Raji (cell line): ENCODE results near the gene TCF25.

Source experiments
- POLR2A ChIP-seq: IDR thresholded peaks from 2 replicates; pipeline ENCODE4 v1.6.1; 2011; ENCODE audit warnings: low read depth, low read length, control low read depth; ENCODE audit not compliant: insufficient read depth

Gene TCF25

DNA sequence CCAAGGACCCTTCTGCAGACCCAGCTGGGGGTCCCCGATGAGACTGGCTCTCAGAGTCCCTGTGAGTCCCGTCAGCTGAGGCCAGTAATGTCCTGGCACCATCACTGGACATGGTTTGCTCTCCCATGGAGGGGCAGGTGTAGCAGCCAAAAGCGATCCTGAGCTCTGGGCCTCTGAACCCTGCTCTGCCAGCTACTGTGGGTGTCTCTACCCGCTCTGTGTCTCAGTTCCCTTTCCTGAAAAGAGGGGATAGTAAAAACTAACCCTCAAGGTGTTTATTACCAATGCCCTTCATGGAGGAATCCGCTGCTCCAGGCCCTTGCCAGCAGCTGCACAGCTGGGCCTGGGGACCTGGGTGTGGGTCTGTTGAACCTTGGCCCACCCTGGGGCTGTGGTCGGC, 58.6 kb downstream of the TCF25 start:
- TF ChIP-seq POLR2A = no peak

DNA sequence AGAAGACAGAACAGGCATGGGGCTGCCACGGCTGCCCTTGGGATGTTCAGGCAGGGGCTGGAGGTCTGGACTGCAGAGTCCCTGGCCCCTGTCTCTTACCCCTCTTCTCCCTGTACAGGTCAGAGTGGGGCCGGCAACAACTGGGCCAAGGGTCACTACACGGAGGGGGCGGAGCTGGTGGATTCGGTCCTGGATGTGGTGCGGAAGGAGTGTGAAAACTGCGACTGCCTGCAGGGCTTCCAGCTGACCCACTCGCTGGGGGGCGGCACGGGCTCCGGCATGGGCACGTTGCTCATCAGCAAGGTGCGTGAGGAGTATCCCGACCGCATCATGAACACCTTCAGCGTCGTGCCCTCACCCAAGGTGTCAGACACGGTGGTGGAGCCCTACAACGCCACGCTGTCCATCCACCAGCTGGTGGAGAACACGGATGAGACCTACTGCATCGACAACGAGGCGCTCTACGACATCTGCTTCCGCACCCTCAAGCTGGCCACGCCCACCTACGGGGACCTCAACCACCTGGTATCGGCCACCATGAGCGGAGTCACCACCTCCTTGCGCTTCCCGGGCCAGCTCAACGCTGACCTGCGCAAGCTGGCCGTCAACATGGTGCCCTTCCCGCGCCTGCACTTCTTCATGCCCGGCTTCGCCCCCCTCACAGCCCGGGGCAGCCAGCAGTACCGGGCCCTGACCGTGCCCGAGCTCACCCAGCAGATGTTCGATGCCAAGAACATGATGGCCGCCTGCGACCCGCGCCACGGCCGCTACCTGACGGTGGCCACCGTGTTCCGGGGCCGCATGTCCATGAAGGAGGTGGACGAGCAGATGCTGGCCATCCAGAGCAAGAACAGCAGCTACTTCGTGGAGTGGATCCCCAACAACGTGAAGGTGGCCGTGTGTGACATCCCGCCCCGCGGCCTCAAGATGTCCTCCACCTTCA, 61.5 kb downstream of the TCF25 start:
- TF ChIP-seq POLR2A = no peak

DNA sequence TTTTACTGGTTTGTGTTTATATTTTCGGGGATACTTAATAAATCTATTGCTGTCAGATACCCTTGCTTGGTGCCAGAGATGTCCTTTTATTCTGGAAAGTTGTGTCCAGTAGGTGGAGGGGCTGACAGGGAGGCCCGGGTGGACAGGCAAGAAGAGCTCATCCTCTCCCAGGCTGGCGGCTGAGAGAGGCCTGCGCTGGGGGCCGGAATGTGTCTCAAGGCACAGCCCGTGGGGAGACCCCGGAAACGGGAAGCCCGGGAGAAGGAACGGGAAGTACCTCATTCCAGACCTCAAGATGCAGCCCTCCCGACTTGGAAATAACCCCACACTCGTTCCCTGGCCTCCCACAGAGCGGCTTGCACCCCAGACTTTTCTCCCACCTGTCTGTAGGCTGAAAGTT, 62.6 kb downstream of the TCF25 start:
- TF ChIP-seq POLR2A = no peak

DNA sequence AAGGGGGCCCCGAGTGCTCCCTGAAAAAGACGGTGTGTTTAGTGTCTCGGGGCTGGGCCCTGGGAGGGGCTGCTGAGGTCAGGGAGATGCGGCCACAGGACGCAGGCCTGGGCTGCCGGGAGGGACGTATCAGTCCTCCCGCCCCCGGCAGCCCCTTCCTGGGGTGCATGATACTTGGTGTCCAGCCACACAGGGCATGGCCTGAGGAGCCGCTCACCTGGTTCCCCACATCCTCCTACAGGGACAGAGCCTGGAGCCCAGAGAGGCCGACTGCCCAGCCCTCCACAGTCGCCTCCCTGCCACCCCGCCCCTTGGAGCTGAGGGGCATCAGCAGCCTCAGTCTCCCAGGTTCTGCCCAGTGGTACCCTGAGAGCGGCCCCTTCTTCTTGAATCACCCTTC, 63.1 kb downstream of the TCF25 start:
- no peak for TF ChIP-seq POLR2A

DNA sequence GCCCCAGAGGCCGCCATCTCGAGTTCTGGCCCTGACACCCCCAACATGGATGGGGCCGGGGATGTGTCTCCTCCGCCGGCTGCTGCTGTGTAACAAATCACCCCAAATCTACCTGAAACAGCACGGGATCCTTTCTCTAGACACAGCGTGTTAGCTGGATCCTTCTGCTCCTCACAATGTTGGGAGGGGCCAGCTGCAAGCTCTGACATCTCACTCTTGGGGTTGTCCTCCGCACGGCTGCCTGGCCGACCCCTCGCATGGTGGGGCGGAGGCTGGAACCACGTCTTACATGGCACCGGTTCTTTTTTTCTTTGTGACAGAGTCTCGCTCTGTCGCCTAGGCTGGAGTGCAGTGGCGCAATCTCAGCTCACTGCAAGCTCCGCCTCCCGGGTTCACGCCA, 63.6 kb downstream of the TCF25 start:
- TF ChIP-seq POLR2A = no peak

DNA sequence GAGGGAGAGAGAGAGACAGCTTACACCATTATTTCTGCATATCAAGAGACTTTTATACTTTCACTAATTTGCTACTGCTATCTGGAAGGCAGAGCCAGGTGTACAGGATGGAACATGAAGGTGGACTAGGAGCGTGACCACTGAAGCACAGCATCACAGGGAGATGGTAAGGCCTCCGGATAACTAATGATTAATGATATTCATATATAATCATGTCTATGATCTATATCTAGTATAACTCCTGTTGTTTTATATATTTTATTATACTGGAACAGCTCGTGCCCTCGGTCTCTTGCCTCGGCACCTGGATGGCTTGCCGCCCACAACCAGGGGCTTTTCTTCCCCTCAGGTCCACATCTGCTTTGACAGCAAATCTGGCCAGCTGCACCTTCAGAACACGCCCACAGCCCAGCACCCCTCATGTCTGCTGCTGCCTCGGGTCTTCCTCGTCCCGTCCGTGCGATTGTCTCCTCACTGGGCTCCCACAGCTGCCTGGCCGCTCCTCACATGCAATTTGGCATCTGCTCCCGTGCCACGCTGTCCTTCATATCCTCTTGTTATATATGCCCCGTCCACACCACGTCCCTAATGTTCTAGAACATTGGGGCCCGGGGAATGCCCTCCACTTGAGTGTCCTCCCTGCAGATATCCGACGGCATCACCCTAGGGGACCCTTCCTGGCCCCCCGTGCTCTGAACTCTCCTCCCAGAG, 64.9 kb downstream of the TCF25 start:
- no peak for TF ChIP-seq POLR2A

DNA sequence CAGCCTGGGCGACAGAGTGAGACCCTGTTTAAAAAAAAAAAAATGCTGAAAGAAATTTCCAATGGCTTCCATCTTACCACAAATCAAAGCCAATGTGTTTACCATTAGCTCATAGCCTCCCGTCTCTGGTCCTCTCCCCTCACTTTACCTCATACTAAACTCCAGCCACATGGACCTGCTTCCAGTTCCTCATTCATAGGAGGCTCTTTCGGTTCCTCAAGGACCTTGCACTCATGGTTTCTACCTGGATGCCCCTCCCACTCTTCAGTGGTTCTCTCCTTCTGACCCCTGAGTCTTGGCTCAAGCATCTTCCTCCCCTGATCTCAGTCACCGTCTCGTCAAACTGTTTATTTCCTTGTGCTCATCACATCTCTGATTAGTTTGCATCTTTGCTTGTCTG, 71.4 kb downstream of the TCF25 start:
- TF ChIP-seq POLR2A = no peak

DNA sequence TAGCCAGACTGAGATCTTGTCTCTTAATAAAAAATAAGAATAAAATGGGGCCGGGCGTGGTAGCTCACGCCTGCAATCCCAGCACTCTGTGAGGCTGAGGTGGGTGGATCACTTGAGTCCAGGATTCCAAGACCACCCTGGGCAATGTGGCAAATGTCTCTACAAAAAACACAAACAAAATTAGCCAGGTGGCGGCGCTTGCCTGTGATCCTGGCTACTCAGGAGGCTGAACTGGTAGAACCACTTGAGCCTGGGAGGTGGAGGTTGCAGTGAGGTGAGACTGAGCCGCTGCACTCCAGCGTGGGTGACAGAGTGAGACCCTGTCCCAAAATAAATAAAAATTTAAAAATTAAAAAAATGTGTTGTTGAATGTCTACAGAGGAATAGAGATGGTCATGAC, 72.3 kb downstream of the TCF25 start:
- no peak for TF ChIP-seq POLR2A

DNA sequence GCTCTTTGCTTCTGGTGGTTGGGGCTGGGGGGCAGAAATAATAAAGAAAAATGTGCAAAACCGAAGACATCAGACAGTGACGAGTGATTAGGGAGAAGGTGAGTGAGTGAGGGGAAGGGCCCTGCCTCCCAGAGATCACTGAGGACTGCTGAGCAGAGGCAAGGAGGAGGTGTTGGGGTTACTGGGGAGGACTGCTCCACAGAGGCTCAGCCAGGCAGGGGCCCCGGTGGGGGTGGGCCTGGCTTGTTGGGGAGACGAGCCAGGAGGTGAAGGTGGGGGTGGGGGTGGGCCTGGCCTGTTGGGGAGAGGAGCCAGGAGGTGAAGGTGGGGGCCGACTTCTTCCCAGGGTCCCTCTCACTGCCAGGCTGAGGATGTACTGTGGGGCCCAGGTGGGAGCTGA, 73.1 kb downstream of the TCF25 start:
- TF ChIP-seq POLR2A = no peak

DNA sequence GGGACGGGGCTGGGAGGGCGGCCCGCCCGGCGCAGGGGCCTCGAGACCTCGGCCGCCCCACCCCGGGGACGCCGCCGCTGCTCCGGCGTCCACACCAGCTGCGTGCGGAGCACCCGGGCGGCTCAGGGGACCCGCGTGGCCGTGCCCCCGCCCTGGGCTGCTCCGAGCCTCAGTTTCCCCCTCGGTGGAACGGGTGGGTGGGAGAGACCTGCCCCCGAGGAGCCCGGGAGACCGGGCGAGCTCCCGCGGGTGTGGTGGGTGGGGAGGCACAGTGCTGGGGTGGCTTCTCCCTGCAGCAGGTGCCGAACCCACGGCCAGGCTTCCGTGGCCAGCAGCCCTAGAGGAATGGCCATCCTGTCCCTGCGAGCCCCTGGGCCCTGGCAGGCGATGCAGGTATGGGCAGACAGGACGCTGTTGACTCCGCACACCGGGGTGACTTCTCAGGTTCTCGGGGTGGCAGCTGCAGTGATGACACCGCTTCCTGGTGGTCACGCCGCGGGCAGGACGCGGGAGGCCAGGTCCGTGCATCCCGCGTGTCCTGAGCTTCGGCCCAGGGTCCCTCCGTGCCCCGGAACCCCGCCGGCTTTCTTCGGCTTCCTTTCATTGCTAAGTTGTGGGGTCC, 75.8 kb downstream of the TCF25 start:
- TF ChIP-seq POLR2A = no peak

DNA sequence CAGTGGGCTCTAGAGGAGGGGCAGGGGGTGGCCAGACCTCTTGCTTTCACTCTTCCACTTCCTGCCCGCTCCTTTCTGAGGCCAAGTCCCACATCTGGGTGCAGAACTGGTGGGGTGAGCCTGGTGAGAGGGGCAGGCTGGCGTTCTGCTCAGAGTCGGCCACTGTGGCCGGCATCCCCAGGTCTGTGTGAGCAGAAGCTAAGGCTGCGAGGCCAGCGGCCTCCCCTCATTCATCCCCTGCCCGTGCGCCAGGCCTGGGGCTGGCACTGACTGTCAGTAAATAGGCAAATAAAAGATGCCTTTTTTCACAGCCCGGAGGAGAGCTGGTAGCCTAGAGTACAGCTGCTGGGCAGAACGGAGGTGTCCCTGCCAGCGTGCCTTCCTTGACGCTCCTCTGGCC, 76.4 kb downstream of the TCF25 start:
- TF ChIP-seq POLR2A = no peak

DNA sequence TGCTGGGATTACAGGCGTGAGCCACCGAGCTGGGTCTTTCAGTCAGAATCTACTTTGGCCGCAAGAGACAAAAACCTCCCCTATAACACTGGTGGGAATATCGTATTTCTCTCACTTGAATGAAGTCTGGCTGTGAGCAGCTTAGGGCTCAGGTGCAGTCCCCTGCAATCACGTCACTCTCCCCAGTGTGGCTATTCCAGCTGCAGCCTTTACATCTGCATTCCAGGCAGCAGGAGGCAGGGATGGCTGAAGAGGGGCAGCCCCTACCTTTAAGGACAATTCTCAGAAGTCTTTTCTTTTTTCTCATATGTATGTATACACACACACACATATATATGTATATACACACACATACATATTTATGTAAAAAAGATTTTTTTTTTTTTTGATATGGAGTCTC, 78.1 kb downstream of the TCF25 start:
- TF ChIP-seq POLR2A = no peak

DNA sequence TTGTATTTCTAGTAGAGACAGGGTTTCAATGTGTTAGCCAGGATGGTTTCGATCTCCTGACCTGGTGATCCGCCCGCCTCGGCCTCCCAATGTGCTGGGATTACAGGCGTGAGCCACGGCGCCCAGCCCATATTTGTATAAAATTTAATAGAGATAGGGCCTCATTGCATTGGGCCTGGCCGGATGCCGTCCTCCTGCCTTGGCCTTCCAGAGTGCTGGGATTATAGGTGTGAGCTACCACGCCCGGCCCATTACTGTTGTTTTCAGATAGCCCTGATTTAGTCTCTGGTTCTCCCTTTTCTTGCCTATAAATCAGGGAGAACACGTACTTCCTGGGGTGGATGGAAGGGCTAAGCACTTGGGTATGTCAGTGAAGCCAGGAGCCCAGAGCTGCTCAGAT, 78.7 kb downstream of the TCF25 start:
- no peak for TF ChIP-seq POLR2A

DNA sequence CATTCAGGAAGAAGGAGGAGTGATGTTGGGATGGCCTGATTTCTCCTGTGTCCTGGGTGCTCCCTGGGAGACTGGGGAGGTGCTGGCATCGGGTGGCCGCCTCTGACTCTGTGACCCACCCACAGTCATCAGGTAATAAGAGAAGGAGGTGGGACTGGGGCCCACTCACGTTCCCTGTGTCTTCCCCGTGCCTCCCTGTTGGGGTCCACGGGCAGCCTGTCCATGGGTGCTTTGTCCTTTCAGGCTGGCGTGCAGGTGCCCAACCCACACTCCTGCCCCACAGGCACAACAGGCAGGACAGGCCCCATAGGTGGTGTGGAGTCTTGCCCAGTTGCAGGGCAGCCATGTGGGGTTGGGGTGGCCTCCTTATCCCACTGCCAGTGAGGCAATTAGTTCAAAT, 79.2 kb downstream of the TCF25 start:
- TF ChIP-seq POLR2A = no peak

DNA sequence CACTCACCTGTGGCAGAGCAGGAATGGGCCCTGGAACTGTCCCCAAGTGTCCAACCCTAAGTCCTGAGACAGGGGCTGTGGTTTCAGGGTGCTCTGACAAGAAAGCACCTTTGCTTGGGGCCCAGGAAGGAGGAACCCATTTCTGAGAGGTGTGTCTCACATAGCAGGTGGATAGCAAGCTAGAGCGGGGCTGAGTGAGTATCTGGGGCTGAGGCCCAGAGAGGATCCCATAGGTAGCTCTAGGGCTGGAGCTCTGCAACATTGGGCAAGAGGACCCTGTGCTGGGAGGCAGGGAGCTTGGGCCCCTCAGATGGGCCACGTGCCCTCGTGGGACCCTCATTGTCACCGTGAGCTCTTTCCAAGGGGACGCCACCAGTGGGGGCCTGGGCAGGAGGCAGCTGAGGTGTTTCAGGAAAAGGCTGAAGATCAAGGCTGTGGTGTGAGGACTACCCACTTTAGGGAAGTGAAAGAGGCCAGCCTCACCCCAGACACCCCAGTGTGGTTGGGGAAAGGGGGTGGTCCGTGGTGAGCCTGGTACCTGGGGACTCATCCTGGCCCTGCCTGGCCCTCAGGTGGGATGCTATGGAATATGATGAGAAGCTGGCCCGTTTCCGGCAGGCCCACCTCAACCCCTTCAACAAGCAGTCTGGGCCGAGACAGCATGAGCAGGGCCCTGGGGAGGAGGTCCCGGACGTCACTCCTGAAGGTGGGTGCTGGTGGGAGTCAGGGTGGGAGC, 80.4 kb downstream of the TCF25 start:
- no peak for TF ChIP-seq POLR2A
